Mesodermal cell (in vitro differentiated cells): ENCODE measurements around the gene ISG15.
"Not testable (repeated sequence)": the region's sequence is repeated elsewhere in the genome, so short reads cannot be mapped to it uniquely, and the experiment has no call there.

Source experiments
- H3K27ac ChIP-seq: 2 replicates; pipeline ENCODE4 v1.7.0; 2013; ENCODE audit warnings: mild to moderate bottlenecking, low read depth, low read length, moderate library complexity; ENCODE audit not compliant: severe bottlenecking
- H3K36me3 ChIP-seq: 2 replicates; pipeline ENCODE4 v1.7.1; 2013; ENCODE audit warnings: mild to moderate bottlenecking, low read length, moderate library complexity; ENCODE audit not compliant: control insufficient read depth, insufficient read depth
- H3K4me1 ChIP-seq: one replicate; pipeline ENCODE4 v1.7.1; 2013; ENCODE audit warnings: mild to moderate bottlenecking, low read length; ENCODE audit not compliant: insufficient read depth, control insufficient read depth, poor library complexity, severe bottlenecking
- H3K4me3 ChIP-seq: 2 replicates; pipeline ENCODE4 v1.7.0; 2013; ENCODE audit warnings: low read length, control low read depth, mild to moderate bottlenecking; ENCODE audit not compliant: insufficient read depth, poor library complexity, severe bottlenecking; ENCODE audit errors: extremely low read depth
- H3K9me3 ChIP-seq: 2 replicates; pipeline ENCODE4 v1.7.1; 2013; ENCODE audit warnings: mild to moderate bottlenecking, low read length, moderate library complexity; ENCODE audit not compliant: control insufficient read depth
- WGBS, 2 experiments: methylation state at CpG; one replicate each; pipeline ENCODE4 v1.1.5; 2013; ENCODE audit warnings: missing lambda C conversion rate in 2 of 2; ENCODE audit not compliant: insufficient coverage in 2 of 2; 5-methylcytosine and 5-hydroxymethylcytosine counted together

The ISG15 gene

GRCh38 chr1:983798-984475 is 29.4 kb upstream of the ISG15 start:
- H3K4me3 ChIP-seq, result no peak overlapping the region
- H3K9me3 ChIP-seq, result no peaks in the 10 kb centered on the region
- no peaks in the 10 kb centered on the region for H3K36me3 ChIP-seq
- no peak overlapping the region for H3K27ac ChIP-seq
- 22 to 34% methylated on average over 16 to 19 of the region's 29 CpGs for WGBS, 2 experiments
- no peaks in the 10 kb centered on the region for H3K4me1 ChIP-seq

GRCh38 chr1:984476-984814 is 28.9 kb upstream of the ISG15 start:
- WGBS, 2 experiments, result 11 to 64% methylated on average over 2 to 4 of the region's 12 CpGs
- H3K36me3 ChIP-seq, result no peaks in the 10 kb centered on the region
- no peak overlapping the region for H3K27ac ChIP-seq
- no peaks in the 10 kb centered on the region for H3K4me1 ChIP-seq
- H3K9me3 ChIP-seq, result no peaks in the 10 kb centered on the region
- no peak overlapping the region for H3K4me3 ChIP-seq

GRCh38 chr1:985126-985525 is 28.2 kb upstream of the ISG15 start:
- Histone ChIP-seq H3K36me3 (no peaks in the 10 kb centered on the region), H3K9me3 (no peaks in the 10 kb centered on the region), H3K27ac (no peak overlapping the region), H3K4me1 (no peaks in the 10 kb centered on the region), H3K4me3 (no peak overlapping the region)
- WGBS, 2 experiments, result 86 to 90% methylated on average over 13 of the region's 13 CpGs

- H3K4me1 ChIP-seq, H3K4me3 ChIP-seq, H3K27ac ChIP-seq, H3K36me3 ChIP-seq: not testable (repeated sequence)
- WGBS, 2 experiments, result 60 to 74% methylated on average over 4 of the region's 5 CpGs
- peaks cover 10% of the 10 kb centered on the region for H3K9me3 ChIP-seq
Observed at GRCh38 chr1:988061-988460, 25.2 kb upstream of the ISG15 start.

- H3K9me3 ChIP-seq, result peaks cover 10% of the 10 kb centered on the region
- 88 to 97% methylated on average over 3 of the region's 6 CpGs for WGBS, 2 experiments
- not testable (repeated sequence) for H3K27ac ChIP-seq, H3K4me3 ChIP-seq, H3K36me3 ChIP-seq, H3K4me1 ChIP-seq
Observed at GRCh38 chr1:991275-991674, 22.0 kb upstream of the ISG15 start.

- Histone ChIP-seq H3K36me3 (no peaks in the 10 kb centered on the region), H3K27ac (no peak overlapping the region), H3K4me3 (no peak overlapping the region), H3K9me3 (peaks cover 10% of the 10 kb centered on the region), H3K4me1 (no peaks in the 10 kb centered on the region)
- WGBS, 2 experiments, result 91 to 95% methylated on average over 7 of the region's 10 CpGs
Observed at GRCh38 chr1:991895-992294, 21.4 kb upstream of the ISG15 start.

- H3K4me1 ChIP-seq, result peaks cover 1% of the 10 kb centered on the region
- WGBS, 2 experiments, result 67 to 100% methylated on average over 1 of the region's 7 CpGs
- H3K36me3 ChIP-seq, result no peaks in the 10 kb centered on the region
- no peak overlapping the region for H3K4me3 ChIP-seq
- peaks cover 10% of the 10 kb centered on the region for H3K9me3 ChIP-seq
- no peak overlapping the region for H3K27ac ChIP-seq
Observed at GRCh38 chr1:992362-992761, 20.9 kb upstream of the ISG15 start.

- Histone ChIP-seq H3K4me3 (no peak overlapping the region), H3K36me3 (no peaks in the 10 kb centered on the region), H3K4me1 (peaks cover 7% of the 10 kb centered on the region), H3K27ac (no peak overlapping the region), H3K9me3 (peaks cover 10% of the 10 kb centered on the region)
- WGBS, 2 experiments, result 46 to 84% methylated on average over 3 to 12 of the region's 15 CpGs
Observed at GRCh38 chr1:993379-993995, 19.8 kb upstream of the ISG15 start.

GRCh38 chr1:994546-994945 is 18.8 kb upstream of the ISG15 start:
- WGBS, 2 experiments, result 93 to 97% methylated on average over 5 to 6 of the region's 6 CpGs
- not testable (repeated sequence) for H3K4me1 ChIP-seq, H3K4me3 ChIP-seq, H3K27ac ChIP-seq, H3K36me3 ChIP-seq
- H3K9me3 ChIP-seq, result peaks cover 10% of the 10 kb centered on the region

GRCh38 chr1:995665-996633 is 17.3 kb upstream of the ISG15 start:
- peaks cover 7% of the 10 kb centered on the region for H3K4me1 ChIP-seq
- 65 to 67% methylated on average over 15 of the region's 30 CpGs for WGBS, 2 experiments
- H3K4me3 ChIP-seq, result no peak overlapping the region
- H3K27ac ChIP-seq, result no peak overlapping the region
- no peaks in the 10 kb centered on the region for H3K36me3 ChIP-seq
- peaks cover 10% of the 10 kb centered on the region for H3K9me3 ChIP-seq
